ENCODE data around the gene ADRM1. TPM values are rescaled to one million over a fixed set of nuclear protein-coding genes. Genes with fewer than 3 reads are reported as not detected.

Gene ADRM1
- total RNA-seq, 6 donors from 2014 or later = 57.6 to 158 (median 91.6) TPM

GRCh38 chr20:62301111-62301668 is 1.6 kb upstream of the ADRM1 start:
- WGBS, 2 donors = 90% methylated on average over 11 of the region's 11 CpGs
- Histone ChIP-seq H3K4me1 (peaks cover 22 to 38% (median 26%) of the 10 kb centered on the region in 4 donors), H3K4me3 (no peak overlapping the region), H3K9me3 (no peaks in the 10 kb centered on the region), H3K27me3 (no peaks in the 10 kb centered on the region), H3K27ac (peak overlapping the region in 2 of 4 donors; percentile 97), H3K36me3 (peaks cover 7 to 47% (median 20%) of the 10 kb centered on the region in 4 donors)
- DNase-seq = no peak
- no peak for TF ChIP-seq CTCF (IDR thresholded peaks at IDR 0.05)
- TF ChIP-seq EP300 (IDR thresholded peaks at IDR 0.05) = no peak
- no peak for TF ChIP-seq POLR2A (IDR thresholded peaks at IDR 0.05)
- no peak for TF ChIP-seq POLR2AphosphoS5 (IDR thresholded peaks at IDR 0.05)
- no peak for ATAC-seq (ENCODE audit: low FRiP score in 2 of 2)

- DNase-seq = peak; percentile 88 to 95
- peaks cover 22 to 41% (median 26%) of the 10 kb centered on the region in 4 donors for H3K4me1 ChIP-seq
- peak overlapping the region; percentile 97 to 99 (median 98) for H3K27ac ChIP-seq
- no peaks in the 10 kb centered on the region for H3K27me3 ChIP-seq
- TF ChIP-seq POLR2AphosphoS5 (IDR thresholded peaks at IDR 0.05) (peak; percentile 70), POLR2A (IDR thresholded peaks at IDR 0.05) (peak in 1 of 4 donors; percentile 33), CTCF (IDR thresholded peaks at IDR 0.05) (peak; percentile 87 to 95 (median 91)), EP300 (IDR thresholded peaks at IDR 0.05) (no peak)
- WGBS, 2 donors = 2 to 3% methylated on average over 6 to 23 of the region's 24 CpGs
- H3K9me3 ChIP-seq = no peaks in the 10 kb centered on the region
- peak overlapping the region; percentile 57 to 99 (median 90) for H3K4me3 ChIP-seq
- peak; percentile 83 to 87 for ATAC-seq (ENCODE audit: low FRiP score in 2 of 2)
- H3K36me3 ChIP-seq = peaks cover 10 to 47% (median 24%) of the 10 kb centered on the region in 4 donors
Observed at GRCh38 chr20:62301773-62302340, 940 bp upstream of the ADRM1 start.

GRCh38 chr20:62303062-62303339 is 204 bp downstream of the ADRM1 start:
- DNase-seq (no peak), ATAC-seq (ENCODE audit: low FRiP score in 2 of 2) (no peak)
- no peaks in the 10 kb centered on the region for H3K9me3 ChIP-seq
- H3K27ac ChIP-seq = peak overlapping the region; percentile 97 to 99 (median 98)
- TF ChIP-seq POLR2A (IDR thresholded peaks at IDR 0.05) = no peak
- no peak for TF ChIP-seq POLR2AphosphoS5 (IDR thresholded peaks at IDR 0.05)
- TF ChIP-seq EP300 (IDR thresholded peaks at IDR 0.05) = no peak
- no peak for TF ChIP-seq CTCF (IDR thresholded peaks at IDR 0.05)
- H3K4me3 ChIP-seq = peak overlapping the region; percentile 56 to 99 (median 90)
- H3K36me3 ChIP-seq = peaks cover 22 to 49% (median 33%) of the 10 kb centered on the region in 4 donors
- H3K4me1 ChIP-seq = peaks cover 22 to 41% (median 26%) of the 10 kb centered on the region in 4 donors
- no peaks in the 10 kb centered on the region for H3K27me3 ChIP-seq
- WGBS, 2 donors = 0% methylated on average over 11 of the region's 39 CpGs; no CpG with 5 or more reads in 1 of the 2 donors

- 4 to 25% methylated on average over 5 to 36 of the region's 66 CpGs for WGBS, 2 donors
- peak overlapping the region; percentile 97 to 99 (median 98) for H3K27ac ChIP-seq
- no peaks in the 10 kb centered on the region for H3K9me3 ChIP-seq
- DNase-seq = peak in 1 of 2 donors; percentile 79
- H3K36me3 ChIP-seq = peaks cover 27 to 49% (median 38%) of the 10 kb centered on the region in 4 donors
- no peak for TF ChIP-seq POLR2A (IDR thresholded peaks at IDR 0.05)
- no peak for TF ChIP-seq EP300 (IDR thresholded peaks at IDR 0.05)
- no peak for TF ChIP-seq CTCF (IDR thresholded peaks at IDR 0.05)
- TF ChIP-seq POLR2AphosphoS5 (IDR thresholded peaks at IDR 0.05) = no peak
- peaks cover 22 to 41% (median 26%) of the 10 kb centered on the region in 4 donors for H3K4me1 ChIP-seq
- no peaks in the 10 kb centered on the region for H3K27me3 ChIP-seq
- peak in 1 of 2 donors; percentile 2 for ATAC-seq (ENCODE audit: low FRiP score in 2 of 2)
- H3K4me3 ChIP-seq = peak overlapping the region; percentile 56 to 99 (median 90)
Observed at GRCh38 chr20:62303340-62304226, 786 bp downstream of the ADRM1 start.
